Activated CD8-positive, alpha-beta memory T cell treated with anti-CD3 and anti-CD28 coated beads, Interleukin-2, amount 50 U/mL, for 4 hours (primary cell): Measurements from ENCODE around the gene TANC1.
"Not testable (repeated sequence)": the region's sequence is repeated elsewhere in the genome, so short reads cannot be mapped to it uniquely, and the experiment has no call there.

ENCODE experiments used
- DNase-seq: peaks from one replicate; pipeline ENCODE4 v3.0.0-alpha.2; 2020

Gene TANC1

DNA sequence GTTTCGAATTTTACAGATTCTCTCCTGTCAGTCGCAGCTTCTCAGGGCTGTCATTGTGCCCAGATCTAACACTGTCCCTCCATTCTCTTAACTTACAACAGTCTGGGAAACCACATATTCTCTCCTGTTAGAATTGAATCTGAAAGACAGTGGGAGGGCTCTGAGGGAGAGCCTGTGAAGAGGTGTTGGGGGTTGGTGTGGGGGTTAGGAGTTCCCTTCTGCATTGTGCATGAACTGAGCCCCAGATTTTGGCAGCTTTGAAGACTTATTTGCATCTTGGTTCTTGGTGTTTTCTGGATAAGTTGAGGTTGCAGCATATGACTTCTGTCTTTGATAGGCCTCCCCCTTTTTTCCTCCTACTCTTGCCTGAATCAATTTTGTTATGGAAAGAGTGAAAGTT lies 64.1 kb downstream of the TANC1 start:
- DNase-seq = no peak

DNA sequence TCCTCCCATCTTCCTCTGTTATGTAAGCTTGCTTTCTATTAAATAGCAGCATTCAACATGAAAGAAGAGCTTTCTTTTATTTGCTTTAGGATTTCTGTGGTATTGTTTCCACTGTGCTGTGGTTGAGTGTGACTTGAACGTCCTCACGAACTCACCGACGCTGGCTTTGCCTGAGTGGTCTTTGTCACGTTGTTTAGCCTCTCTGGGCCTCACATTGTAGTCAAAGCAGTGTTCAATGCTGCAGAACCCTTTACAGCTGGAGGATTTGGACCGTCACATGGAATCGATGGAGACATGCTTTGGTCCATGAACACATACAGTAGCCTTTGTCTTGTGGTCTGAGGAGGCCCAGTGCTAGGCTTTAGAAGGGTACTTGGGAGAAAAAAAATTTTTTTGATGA lies 66.3 kb downstream of the TANC1 start:
- no peak for DNase-seq

DNA sequence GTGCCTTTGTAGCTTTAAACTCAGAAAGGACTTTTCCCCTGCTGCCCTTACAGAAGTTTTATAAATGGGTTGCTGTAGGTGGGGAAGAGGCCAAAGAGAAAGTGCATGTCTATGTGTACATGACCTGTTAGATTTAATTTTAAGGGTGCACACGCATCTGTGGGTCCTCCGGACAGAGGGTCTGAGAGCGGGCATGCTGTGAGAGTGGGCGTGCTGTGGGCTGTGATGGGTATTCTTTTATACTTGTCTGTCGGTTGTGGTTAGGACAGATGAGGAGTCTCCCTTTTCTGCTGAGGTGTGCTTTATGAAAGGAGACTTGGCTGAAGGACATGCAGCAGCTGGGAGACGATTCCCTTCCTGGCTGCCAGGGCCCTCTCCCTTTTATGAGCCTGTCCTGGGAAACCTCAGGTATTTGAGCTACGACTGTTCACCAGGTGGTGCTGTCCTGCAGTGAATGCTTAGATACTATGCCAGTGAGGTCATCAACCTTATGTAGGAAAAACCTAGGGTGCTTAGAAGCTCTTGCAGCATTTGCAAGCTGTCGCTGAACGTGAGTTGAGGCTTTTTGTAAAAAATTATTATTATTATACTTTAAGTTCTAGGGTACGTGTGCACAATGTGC lies 67.5 kb downstream of the TANC1 start:
- DNase-seq = peak; percentile 19

DNA sequence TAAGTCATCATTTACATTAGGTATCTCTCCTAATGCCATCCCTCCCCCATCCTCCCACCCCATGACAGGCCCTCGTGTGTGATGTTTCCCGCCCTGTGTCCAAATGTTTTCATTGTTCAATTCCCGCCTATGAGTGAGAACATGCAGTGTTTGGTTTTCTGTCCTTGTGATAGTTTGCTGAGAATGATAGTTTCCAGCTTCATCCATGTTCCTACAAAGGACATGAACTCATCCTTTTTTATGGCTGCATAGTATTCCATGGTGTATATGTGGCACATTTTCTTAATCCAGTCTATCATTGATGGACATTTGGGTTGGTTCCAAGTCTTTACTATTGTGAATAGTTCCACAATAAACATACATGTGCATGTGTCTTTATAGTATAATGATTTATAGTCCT lies 68.0 kb downstream of the TANC1 start:
- not testable (repeated sequence) for DNase-seq

DNA sequence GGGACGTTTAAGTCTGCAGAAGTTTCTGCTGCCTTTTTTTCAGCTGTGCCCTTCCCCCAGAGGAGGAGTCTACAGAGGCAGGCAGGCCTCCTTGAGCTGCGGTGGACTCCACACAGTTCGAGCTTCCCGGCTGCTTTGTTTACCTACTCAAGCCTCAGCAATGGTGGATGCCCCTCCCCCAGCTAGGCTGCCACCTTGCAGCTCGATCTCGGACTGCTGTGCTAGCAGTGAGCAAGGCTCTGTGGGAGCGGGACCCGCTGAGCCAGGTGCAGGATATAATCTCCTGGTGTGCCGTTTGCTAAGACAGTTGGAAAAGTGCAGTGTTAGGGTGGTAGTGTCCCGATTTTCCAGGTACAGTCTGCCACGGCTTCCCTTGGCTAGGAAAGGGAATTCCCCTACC lies 72.9 kb downstream of the TANC1 start:
- DNase-seq = not testable (repeated sequence)

DNA sequence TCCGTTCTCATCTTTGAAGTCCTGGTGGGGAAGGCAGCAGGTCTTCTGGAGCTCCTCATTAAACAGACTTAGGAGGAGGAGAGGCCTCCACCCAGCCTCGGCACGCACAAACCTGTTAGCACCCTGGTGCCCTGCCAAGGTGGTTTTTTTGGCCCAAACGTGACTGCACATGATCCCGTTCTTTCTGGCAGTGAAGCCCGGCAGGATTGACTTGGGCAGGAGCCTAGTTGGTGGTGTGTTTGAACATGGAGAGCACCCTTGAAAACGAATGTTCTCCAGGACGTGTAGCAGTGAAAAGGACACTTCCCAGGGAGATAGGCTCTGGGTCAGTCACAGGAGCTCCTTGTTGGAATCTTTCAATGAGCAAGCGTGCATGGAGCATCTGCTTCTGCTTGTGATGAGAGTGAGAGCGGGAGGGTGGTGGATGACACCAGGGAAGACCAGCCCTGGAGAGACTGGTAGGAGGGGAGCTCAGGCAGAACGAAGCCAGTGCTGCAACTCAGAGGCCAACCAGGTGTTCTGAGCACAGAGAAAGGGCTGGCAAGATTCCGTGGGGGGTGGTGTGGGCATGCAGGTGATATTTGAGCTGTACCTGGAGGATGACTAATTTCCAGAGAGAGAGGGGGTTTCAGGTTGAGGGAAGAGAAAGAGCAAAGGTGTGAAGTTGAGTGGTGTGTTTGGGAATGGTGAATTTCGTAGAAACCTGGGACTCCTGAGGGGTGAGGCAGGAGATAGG lies 73.8 kb downstream of the TANC1 start:
- DNase-seq = no peak

DNA sequence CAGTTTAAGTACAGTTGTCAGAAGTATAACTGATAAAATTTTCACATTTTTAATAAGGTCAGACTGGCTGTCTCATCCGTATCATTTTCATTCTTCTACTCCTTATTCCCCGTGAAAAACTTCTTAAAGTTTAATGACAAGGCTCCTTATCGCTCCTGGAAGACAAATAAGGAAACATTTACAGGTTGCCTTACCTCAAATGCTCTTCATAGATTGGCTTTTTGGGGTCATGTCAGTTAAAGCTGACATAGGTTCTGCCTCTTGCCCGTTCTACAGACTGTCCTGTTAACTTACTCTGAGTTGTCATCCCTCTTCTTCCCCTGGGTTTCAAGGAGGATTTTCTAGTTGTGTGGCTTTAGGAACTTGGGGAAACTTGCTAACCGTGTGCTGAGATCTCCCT lies 75.3 kb downstream of the TANC1 start:
- no peak for DNase-seq

DNA sequence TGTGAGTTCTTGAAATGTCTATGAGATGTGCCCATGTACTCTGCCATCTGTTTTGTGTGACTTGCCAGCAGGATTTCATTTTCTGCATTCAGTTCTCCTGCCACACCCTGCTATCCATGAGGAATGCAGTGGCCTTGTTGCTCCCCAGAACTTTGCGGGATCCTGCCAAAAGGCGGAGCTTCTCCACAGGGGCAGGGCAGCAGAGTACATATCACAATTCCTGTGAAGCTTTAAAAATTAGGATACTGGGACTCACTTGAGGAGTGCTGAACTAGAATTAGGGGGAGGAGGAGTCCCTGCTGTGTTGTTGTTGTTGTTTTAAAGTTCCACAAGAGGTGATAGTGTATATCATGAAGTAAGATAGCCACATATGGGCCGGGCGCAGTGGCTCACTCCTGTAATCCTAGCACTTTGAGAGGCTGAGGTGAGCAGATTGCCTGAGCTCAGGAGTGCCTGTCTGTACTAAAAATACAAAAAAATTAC lies 76.4 kb downstream of the TANC1 start:
- no peak for DNase-seq

DNA sequence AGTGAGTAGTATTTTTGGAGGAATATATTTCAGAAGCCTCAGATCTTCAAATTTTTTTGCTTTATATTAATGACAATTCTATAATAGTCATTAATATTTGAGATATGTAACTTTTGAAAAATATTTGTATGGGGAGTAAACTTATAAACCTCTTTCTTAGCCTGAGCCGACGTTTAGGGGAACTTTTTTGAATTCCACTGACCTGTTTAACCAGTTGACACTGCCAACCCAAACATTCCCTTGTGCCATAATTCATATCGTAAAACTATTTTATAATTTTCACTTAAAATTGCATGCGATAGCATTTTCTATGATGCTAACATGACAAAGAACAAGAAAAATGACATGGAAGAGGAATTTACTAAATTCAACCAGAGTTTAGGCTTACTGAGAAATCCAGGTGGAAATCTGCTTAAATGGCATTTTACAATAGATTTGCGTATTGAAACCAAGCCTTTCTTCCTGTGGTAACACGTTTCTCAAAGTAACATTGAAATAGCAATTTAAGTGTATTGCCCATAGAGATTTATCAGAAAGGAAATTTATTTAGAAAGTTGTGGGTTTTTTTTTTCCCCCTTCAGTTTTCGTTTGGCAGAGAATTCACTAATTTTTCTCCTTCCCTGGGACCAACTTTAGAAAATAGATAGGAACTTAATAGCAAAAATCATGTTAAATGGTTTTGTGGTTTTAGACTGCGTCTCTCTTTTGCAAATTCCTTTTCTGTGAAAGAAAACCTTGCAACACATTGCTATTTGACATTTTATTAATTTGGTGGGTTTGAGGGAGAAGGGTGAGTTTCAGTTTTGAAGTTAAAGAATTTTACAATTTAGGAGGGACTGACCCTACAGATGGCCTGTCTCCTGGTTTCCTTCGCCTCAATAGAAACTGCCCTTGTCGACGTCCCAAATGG lies 77.4 kb downstream of the TANC1 start:
- DNase-seq = no peak

DNA sequence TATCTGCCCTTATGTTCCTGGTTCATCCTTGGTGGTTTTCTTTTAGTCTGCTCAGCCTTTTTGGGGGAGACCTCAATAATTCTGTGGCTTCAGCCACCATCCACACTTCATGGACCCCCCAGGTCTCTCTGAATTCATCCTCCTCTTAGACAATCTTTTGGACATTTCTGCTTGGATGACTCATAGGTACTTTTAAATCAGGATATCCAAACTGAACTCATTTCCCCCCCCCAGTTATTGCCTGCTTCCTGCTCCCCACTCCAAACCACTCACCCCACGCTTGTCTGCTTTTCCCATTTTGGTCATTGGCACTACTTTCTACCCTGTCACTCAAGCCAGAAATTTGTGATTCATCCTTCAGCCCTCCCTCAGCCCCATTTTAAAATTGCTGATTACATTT lies 78.5 kb downstream of the TANC1 start:
- DNase-seq = no peak

DNA sequence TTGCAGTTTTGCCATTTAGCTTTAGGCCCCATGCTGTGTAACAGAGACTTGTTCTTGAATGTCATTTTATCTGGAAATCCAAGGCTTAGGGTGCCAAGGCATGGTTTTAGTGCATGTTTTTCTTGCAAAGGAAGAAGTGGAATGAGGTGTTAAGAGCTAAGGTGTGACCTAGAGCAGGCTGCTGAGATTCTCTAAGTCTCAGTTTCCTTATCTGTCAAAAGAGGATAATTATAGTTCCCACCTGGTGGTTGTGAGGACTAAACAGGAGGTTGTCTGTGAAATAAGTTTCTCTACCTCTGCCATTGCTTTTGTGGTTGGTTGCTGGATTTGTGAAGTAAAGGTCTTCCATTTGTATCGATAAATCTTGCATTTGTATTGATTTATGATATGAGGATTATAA lies 82.0 kb downstream of the TANC1 start:
- DNase-seq = no peak

DNA sequence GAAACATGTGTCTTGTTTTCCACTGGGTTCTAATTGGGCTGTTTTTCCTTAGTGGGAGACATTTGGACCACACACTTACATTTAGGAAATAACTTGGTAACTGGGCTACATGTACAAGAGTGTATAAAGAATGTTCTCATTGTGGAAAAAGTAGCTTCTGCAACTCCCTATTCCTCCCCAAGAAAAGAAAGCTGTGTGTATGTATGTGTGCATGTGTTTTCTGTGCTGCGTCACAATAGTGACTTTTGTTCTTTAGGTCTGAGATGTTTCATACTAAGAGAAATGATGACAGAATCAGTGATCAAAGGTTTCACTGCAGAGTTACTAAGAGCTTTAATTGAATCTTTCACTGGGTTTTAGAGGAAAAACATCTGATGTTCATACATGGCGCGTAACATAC lies 82.7 kb downstream of the TANC1 start:
- no peak for DNase-seq

DNA sequence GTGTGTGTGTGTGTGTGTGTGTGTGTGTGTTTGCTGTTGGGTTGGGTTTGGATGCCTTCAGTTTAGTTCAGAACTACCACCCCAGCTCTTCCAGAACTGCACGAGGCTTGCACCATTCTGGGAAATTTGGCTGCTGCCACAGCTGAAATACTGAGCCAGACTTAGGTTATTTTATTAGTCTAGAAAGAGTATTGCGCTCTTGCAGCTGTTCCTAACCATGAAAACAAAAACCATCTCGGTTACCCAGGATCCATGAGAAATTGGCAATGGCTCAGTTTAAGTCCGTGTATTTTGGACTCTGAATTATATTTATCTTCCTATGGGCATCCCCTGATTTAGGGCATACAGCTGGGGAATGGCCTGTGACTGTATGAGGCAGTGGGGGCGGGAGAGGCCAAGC lies 83.2 kb downstream of the TANC1 start:
- DNase-seq = no peak

DNA sequence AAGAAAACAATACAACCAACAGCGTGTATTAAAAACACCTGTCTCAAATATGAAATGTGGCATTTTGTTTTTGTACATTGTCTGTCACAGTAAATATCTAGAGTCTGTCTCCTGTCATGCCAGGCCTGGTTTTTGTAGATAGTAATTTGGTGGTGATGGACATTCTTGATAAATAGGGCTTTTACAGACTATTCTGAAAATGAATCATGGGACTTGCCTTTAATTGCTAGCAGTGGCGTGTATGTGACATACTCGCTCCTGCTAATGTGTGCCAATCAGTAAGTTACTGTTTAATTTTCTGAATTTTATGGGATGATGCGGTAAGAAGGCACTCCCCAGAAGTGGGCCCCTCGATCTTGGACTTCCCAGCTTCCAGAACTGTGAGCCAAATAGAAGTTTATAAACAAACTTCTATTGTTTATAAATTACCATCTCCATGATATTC lies 83.7 kb downstream of the TANC1 start:
- DNase-seq = no peak

DNA sequence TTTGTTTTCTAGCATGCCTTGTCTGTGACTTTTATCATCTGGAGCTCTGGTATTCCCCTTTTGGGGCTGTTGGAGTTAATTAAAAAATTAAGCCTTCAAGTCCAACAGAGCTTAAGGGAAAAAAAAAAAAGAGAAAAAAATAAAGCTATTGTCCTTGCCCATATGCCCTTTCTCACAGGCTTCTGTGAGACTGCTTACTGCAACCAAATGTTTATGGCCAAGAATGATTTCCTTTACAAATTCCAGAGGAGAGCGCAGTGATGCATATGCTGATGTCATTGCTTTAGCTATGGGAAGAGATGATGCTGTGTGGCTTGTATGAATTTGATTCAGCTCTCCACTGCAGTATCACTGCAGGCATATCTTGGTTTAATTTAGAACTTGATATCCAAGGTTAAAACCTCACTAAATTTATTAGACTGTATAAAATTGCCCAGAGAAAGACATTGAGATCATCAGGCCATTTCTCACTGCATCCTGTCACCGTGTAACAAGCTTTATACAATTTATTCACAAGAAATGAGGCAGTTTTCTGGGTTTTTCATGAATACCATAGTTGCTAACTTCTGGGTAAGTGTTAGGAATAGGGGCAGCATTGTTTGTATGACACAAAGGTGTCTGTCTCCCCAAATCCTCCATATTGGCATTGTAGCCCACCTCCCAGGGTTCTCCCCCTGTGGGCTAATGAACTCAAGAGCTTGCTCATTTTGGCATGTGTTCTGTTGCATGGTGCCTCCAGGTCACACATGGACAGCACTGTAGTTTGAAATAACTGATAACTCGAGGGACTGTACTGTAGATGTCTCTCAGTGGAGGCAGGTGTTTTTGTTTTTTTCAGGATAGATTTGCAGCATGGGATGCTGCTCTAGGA lies 85.0 kb downstream of the TANC1 start:
- DNase-seq = no peak

DNA sequence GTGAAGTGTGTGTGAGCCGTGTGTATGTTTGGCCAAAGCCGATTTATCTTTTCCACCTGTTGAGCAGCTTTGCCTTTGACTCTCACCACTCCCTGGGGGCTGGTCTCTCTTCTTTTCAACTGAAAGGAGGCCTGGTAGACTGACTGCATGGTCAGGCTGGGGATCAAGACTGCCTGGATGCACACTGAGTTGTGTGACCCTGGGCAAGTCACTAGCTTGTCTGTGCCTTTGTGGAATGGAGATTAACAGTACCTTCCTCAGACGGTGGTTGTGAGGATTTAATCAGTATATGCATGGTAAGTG lies 85.5 kb downstream of the TANC1 start:
- DNase-seq = no peak

DNA sequence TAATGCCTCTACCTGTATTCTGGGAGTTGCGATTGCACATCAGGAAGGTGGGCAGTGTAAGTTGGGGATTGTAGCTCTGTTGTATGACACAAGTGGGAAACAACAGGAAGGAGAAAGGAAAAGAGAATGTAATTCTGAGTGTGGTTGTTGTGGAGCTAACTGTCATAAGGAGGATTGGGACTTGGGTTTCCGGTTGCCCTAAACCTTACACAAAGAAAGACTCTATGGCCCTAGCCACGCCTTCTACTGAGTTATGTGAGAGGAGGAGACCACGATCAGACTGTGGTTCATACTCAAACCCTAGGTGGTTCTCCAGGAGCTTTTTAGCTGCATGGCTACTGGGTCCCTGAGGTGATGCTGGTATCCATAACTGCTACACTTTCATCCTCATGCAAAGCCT lies 86.5 kb downstream of the TANC1 start:
- DNase-seq = no peak

DNA sequence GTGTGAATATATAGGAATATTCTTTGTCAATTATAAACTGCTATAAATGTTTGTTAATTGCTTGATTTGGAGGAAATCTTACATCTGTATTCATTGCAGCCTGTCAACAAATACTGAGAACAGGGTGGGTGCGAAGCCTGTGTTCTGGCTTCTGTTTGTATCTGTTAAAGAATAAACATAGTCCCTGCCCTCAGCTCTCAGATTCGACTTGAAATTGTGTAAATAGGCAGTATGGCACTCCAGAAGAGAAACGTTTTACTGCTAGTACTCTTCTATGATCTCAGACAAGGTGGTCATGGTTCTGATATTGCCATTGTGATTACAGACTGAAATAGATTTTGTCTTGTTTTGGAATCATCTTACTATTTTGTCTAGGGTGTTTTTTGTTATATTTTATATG lies 92.1 kb downstream of the TANC1 start:
- no peak for DNase-seq

DNA sequence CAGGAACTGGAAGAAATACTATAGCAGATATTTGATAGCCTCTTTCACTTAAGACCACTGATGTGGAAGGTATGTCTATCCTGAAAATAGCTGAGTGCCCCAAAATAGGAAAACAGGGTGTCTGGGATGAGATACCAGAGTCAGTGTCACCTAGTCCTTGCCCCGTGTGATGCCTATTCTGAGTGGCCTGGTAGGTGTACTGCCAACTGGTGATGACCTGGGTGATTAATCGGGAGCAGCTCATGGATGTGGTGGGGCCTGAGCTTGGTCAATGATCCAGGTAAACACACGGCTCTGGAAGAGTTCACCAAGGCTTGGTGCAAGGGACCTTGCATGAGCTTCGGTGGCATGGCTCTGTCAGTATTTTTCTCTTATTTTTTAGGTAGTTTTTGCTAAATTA lies 95.2 kb downstream of the TANC1 start:
- no peak for DNase-seq

DNA sequence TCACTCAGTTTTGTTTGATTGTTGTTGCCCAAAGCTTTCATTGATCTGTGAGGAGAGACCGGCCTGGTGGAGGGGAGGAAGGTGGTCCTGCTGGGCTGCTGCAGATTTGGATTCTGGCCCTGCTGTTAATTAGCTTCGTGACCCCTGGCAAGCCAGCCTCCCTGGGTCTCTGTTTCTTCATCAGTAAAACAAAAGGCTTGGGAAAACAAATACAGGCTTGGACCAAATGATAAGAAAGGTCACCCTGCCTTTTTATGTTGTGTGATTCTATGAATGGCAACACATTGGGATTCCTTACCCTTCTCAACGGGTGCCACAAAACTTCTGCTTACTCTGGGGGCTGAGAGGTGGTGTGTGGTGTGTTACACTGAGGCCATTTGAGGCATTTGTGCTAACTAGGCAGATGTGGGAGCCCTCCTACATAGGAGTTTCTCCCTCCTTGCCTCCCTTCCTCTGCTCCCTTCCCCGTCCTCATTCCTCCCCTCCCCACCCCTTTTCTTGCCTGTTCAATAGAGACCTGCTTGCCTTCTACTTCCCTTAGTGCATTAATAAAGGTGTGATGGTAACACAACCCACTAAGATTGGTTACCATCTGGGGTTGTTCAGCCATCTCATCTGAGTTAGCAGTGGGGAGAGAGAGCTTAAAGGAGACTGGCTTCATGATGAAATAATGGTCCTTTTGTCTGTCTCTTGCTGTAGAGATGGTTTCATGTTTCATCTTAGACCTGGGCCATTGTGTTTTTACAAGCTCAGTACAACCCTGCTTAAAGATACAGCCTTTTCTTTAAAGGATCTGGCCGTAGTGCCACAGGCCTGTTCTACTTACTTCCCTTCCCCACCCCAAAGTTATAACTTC lies 96.2 kb downstream of the TANC1 start:
- DNase-seq = no peak

DNA sequence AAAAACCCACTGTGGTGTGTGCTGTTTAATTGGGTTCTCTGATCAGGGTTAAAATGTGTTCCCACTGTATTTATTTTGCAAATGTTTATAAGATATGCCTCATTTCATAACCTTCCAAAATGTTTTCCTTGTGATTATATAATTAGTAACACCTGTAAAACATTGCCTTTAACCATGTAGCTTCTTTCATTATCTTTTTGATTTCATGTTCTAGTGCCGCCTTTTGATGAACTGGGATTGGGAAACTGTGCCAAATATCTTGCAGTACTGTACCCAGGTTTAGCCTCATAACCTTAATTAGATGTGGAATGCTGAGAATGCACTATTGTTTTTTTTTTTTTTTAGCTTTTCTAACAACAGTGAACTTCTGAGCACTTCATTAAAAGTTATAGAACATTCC lies 96.9 kb downstream of the TANC1 start:
- no peak for DNase-seq

DNA sequence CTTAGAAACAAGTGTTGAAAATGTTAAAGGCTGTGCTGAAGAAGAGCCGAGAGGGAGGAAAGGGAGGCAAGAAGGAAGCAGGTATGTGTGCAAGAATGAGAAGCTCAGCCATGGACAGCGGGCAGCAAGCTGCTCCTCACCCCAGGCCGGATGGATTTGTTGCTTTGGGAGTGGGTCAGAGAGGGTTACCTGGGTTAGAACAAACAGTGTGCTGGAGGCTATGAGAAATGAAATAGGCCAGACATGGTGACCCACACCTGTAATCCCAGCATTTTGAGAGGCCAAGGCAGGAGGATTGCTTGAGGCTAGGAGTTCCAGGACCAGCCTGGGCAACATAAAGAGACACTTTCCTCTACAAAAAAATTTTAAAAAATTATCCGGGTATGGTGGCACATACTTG lies 97.5 kb downstream of the TANC1 start:
- DNase-seq = no peak
